GM12891 (cell line): ENCODE results near the gene FITM2.

Experiments used
- POLR2A ChIP-seq: IDR thresholded peaks from 2 replicates; pipeline ENCODE4 v1.6.1; 2011; ENCODE audit warnings: low read depth, low read length, control low read depth
- POLR2AphosphoS5 ChIP-seq: IDR thresholded peaks from 2 replicates; pipeline ENCODE4 v1.6.1; 2011; ENCODE audit warnings: low read depth, low read length, control low read depth
- POU2F2 ChIP-seq: IDR thresholded peaks from 2 replicates; pipeline ENCODE4 v1.6.1; 2011; ENCODE audit warnings: low read depth, mild to moderate bottlenecking, control low read depth, low read length, moderate library complexity
- SPI1 ChIP-seq: IDR thresholded peaks from 2 replicates; pipeline ENCODE4 v1.6.1; 2011; ENCODE audit warnings: low read depth, low read length, control low read depth
- TAF1 ChIP-seq: IDR thresholded peaks from 2 replicates; pipeline ENCODE4 v1.6.1; 2011; ENCODE audit warnings: low read depth, low read length, control low read depth

GRCh38 chr20:44331201-44331600 is 20.2 kb upstream of the FITM2 start:
- TF ChIP-seq POLR2A (no peak), POLR2AphosphoS5 (no peak), POU2F2 (no peak), TAF1 (no peak), SPI1 (no peak)
